ENCODE measurements around the gene DDB1.
A peak's percentile ranks its signal among the peaks of the same experiment; 100 is the strongest.

The DDB1 gene

GRCh38 chr11:61334434-61335354 is 1.8 kb upstream of the DDB1 start:
- no peak for DNase-seq

- peak; percentile 81 for DNase-seq
Measured at GRCh38 chr11:61333550-61334433, 887 bp upstream of the DDB1 start.

- no peak for DNase-seq
Measured at GRCh38 chr11:61332281-61332796, 566 bp downstream of the DDB1 start.

- no peak for DNase-seq
Measured at GRCh38 chr11:61331651-61332050, 1.3 kb downstream of the DDB1 start.

- no peak for DNase-seq
Measured at GRCh38 chr11:61329871-61330270, 3.0 kb downstream of the DDB1 start.

GRCh38 chr11:61328351-61328750 is 4.6 kb downstream of the DDB1 start:
- DNase-seq, result no peak

- no peak for DNase-seq
Measured at GRCh38 chr11:61327669-61328071, 5.2 kb downstream of the DDB1 start.

GRCh38 chr11:61325649-61326414 is 7.1 kb downstream of the DDB1 start:
- no peak for DNase-seq

GRCh38 chr11:61315260-61315659 is 17.6 kb downstream of the DDB1 start:
- no peak for DNase-seq

- no peak for DNase-seq
Measured at GRCh38 chr11:61310749-61311148, 22.2 kb downstream of the DDB1 start.

GRCh38 chr11:61309739-61310138 is 23.2 kb downstream of the DDB1 start:
- DNase-seq, result no peak

GRCh38 chr11:61309141-61309540 is 23.8 kb downstream of the DDB1 start:
- no peak for DNase-seq

- no peak for DNase-seq
Measured at GRCh38 chr11:61307354-61307753, 25.6 kb downstream of the DDB1 start.

GRCh38 chr11:61306221-61306620 is 26.7 kb downstream of the DDB1 start:
- DNase-seq, result no peak

- no peak for DNase-seq
Measured at GRCh38 chr11:61305417-61305816, 27.5 kb downstream of the DDB1 start.

GRCh38 chr11:61303725-61304124 is 29.2 kb downstream of the DDB1 start:
- DNase-seq, result no peak

- no peak for DNase-seq
Measured at GRCh38 chr11:61302550-61302949, 30.4 kb downstream of the DDB1 start.

GRCh38 chr11:61298663-61299244 is 34.2 kb downstream of the DDB1 start:
- DNase-seq, result no peak

GRCh38 chr11:61297746-61298145 is 35.2 kb downstream of the DDB1 start:
- no peak for DNase-seq

GRCh38 chr11:61297341-61297740 is 35.6 kb downstream of the DDB1 start:
- DNase-seq, result no peak

- DNase-seq, result no peak
Measured at GRCh38 chr11:61295596-61295926, 37.3 kb downstream of the DDB1 start.
